ENCODE data around the gene GRAMD2B.

DNA sequence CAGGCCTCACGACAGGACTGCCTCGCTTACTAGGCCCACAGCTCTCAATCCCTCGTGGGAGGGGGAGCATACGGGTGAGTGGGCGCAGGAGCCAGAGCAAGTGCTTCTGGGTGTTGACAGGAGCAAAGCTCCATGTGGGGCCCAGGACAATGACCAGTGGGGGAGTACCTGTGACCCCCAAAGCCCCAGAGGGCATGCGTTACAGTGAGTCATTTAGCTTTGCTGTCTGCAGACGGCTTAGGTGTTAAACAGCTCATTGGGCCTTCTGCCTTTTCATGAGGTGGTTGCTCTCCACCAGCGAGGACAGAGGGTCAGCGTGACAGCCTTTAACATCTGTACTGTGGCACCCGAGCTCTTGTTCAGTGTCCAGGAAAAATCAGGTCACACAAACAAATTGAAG is 78.2 kb downstream of the GRAMD2B start:
- TF ChIP-seq, protein P1, sequence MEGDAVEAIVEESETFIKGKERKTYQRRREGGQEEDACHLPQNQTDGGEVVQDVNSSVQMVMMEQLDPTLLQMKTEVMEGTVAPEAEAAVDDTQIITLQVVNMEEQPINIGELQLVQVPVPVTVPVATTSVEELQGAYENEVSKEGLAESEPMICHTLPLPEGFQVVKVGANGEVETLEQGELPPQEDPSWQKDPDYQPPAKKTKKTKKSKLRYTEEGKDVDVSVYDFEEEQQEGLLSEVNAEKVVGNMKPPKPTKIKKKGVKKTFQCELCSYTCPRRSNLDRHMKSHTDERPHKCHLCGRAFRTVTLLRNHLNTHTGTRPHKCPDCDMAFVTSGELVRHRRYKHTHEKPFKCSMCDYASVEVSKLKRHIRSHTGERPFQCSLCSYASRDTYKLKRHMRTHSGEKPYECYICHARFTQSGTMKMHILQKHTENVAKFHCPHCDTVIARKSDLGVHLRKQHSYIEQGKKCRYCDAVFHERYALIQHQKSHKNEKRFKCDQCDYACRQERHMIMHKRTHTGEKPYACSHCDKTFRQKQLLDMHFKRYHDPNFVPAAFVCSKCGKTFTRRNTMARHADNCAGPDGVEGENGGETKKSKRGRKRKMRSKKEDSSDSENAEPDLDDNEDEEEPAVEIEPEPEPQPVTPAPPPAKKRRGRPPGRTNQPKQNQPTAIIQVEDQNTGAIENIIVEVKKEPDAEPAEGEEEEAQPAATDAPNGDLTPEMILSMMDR (IDR thresholded peaks at IDR 0.05): no peak
- no peak for TF ChIP-seq EZH2phosphoT487 (IDR thresholded peaks at IDR 0.05)
- no peak for TF ChIP-seq EZH2 (IDR thresholded peaks at IDR 0.05)
